Kidney tubule cell (primary cell): ENCODE results near the gene PIGM.

Experiments used
- DNase-seq: peaks from one replicate; pipeline ENCODE4 v3.0.0-alpha.2; 2018; ENCODE audit warnings: low spot score

PIGM gene

GRCh38 chr1:159989581-159989980 is 42.2 kb downstream of the PIGM start:
- DNase-seq = no peak

DNA sequence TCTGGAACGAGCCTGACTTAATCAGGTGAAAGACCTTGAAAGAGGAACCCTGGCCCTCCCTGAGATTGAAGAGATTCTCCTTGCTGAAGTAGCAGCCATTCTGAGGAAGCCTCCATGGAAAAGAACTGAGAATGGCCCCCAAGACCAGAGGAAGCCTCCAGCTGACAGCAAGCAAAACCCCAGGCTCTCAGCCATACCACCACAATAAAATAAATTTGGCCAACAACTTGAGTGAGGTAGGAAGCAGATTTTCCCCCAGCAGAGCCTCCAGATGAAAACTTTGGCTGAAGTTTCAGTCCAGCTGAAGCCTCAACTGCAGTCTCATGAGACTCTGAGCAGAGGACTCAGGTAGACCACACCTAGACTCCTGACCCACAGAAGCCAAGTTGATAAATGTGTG is 43.8 kb downstream of the PIGM start:
- no peak for DNase-seq

DNA sequence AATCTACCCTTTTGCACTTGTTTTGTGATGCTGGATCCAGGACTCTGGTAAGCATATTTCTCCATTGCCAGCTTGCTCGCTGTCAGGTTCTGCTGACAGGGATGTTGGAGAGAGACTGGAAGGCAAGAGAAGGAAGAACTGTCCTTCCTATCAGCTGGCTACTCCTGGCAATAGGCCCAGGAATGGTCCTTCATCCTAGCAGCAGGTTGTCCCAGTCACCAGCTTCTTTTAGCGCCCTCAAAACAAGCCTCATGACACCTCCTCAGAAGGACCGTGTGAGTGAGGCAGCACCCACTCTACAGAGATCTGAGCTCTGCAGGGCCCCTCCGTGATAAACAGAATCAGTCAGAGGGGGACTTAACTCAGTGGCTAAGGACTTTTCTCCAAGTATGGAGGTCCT is 44.6 kb downstream of the PIGM start:
- no peak for DNase-seq

DNA sequence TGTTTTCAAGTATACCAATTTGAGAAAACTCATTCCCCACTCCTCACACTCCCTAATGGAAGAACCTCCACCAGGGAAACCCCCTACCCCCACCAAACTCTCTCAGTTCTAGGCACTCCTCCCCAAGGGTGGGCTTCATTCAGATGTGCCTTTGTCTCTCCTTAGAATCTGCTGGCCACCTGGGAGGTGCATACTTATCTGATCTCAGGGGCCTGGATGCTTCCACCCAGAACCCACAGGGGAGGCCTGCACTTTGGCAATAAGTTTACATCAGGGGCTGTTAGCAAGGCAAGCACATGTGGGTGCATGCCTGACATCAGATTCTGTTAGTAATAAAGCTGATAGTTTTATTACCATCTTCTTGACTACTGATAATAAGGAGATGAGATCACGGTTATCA is 45.3 kb downstream of the PIGM start:
- DNase-seq = no peak

GRCh38 chr1:159986093-159986492 is 45.7 kb downstream of the PIGM start:
- DNase-seq = no peak

- no peak for DNase-seq
Measured at GRCh38 chr1:159985473-159985872, 46.3 kb downstream of the PIGM start.

GRCh38 chr1:159983681-159984080 is 48.1 kb downstream of the PIGM start:
- DNase-seq = no peak

DNA sequence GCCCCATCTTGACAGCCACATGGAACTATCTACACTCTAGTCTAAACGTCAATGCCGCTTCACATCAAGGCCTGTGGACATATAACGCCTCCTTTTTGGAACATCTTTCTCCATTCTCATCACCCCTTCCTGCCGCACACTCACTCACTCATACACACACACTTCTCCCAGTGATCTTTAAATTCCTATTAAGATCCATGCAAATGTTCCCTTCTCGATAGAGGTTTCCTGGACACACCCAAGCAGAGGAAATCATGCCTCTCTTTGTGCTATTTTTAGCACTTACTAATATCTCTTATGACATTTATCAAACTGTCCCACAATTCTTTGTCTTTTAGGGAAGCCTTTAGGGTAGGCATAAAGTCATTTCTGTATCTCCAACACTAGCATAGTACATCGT is 49.5 kb downstream of the PIGM start:
- DNase-seq = no peak

GRCh38 chr1:159981351-159982055 is 50.3 kb downstream of the PIGM start:
- DNase-seq = no peak

GRCh38 chr1:159980786-159981185 is 51.0 kb downstream of the PIGM start:
- no peak for DNase-seq

- DNase-seq = no peak
Measured at GRCh38 chr1:159980076-159980475, 51.7 kb downstream of the PIGM start.

- DNase-seq = no peak
Measured at GRCh38 chr1:159979257-159979656, 52.5 kb downstream of the PIGM start.

- DNase-seq = no peak
Measured at GRCh38 chr1:159978107-159978398, 53.7 kb downstream of the PIGM start.

DNA sequence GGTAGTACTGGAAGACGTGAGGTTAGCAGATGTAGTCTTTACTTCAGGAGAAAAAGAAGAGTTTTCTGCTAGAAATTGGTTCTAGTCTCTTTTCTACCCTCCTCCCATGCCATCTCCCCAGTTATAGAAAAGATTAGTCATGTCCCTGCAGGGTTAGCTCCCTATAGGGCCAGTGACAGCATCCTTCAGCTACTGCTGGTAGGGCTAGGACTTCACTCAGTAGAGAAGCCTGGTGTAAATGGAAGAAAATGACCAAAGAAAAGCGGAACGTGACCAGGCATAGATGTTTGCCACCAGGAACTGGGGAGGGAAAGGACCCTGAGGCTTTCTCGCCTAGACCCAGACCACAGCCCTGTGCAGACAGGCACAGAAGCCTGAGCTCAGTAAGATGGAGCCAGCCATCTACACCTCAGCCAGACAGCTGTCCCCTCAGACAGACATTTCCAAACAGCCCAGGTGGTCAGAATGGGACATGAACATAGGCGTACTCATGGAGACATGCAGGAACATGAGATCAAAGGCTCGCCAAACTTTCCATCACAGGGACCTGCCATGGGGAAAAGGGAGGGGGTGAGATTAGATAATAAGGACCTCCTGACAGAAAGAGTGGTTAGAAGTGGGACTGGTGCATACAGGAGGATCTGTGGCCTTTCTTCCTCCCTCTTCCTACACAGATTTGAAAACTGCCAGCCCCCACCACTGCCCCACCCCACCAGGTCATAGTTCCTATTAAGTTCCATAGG is 54.3 kb downstream of the PIGM start:
- no peak for DNase-seq
